NCI-H510A treated with DMSO at 0.1 percent for 48 hours (cell line): Measurements from ENCODE around the gene CTDSP2.

Experiments
- DNase-seq: peaks from one replicate; lab custom pipeline; 2025; lab: John Stamatoyannopoulos, UW

Gene CTDSP2

DNA sequence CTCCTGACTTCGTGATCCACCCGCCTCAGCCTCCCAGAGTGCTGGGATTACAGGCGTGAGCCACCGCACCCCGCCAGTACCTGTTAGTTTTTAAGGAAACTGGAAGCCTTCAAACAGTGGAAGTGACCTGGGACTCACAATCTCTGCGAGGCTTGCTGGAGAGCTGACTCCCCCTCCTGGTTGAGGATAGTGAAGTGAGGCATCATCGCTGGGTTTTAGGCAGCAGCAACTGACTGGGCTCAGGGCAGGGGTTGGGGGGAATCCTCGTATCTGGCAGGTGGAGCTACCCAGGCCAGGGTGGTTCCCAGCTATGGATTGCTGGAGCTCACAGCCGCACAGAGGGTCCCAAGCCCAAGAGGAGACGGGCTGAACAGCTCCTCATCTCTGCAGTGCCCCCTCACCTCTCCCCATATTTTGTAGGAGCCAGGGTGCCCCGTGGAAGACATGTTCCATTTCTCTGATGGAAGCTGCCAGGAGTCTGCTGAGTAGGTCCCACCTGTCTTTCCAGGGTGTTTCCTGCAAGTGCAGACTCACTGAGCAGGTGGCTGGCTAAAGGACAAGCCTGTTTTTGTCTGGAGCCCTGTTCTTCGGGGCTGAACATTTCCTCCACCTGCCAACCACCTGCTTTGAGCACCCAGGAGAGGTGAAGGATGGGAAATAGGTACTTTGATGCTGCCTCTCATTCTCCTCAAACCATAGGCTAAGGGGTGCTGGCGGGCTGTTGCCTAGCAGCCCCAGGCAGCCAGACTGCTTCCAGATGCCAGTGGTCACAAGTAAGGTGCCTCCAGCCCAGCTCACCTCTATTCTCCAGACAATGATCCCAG is 31.1 kb downstream of the CTDSP2 start:
- peak; percentile 96 for DNase-seq

DNA sequence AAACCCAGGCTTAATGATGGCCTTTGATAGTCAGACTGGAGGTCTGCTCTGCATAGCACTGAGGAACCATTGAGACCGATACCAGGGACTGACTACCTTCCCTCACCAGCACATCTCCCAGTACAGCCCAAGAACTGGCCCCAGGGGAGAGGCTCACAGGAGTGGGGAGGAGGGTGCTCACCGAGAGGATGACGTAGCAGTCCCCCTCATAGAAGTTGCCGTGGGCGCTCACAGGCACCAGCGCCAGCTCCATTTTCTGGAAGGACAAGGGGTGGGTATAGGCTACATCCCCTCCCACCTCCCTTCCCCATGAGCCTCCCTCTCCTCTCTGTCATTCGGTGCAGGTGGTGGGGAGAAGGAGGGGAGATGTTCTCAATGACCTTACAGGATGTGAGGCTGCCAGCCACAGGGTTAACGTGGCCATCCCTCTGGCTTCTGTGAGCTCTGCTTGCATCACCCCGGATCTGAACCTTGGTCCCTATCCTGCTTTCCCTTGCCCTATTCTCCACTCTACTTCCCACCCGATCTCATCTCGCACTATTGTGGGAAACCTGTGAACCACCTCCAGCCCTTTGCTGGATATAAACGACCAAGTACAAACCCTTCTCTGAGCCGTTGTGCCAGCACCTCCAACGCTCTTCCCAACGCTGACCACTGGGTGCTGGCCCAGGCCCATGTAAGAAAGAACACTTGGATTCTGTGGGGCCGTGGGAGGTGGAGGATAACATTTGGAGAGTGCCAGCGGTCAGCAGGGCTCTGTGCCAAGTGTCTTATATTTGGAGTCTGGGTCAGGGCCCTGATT is 32.4 kb downstream of the CTDSP2 start:
- no peak for DNase-seq

DNA sequence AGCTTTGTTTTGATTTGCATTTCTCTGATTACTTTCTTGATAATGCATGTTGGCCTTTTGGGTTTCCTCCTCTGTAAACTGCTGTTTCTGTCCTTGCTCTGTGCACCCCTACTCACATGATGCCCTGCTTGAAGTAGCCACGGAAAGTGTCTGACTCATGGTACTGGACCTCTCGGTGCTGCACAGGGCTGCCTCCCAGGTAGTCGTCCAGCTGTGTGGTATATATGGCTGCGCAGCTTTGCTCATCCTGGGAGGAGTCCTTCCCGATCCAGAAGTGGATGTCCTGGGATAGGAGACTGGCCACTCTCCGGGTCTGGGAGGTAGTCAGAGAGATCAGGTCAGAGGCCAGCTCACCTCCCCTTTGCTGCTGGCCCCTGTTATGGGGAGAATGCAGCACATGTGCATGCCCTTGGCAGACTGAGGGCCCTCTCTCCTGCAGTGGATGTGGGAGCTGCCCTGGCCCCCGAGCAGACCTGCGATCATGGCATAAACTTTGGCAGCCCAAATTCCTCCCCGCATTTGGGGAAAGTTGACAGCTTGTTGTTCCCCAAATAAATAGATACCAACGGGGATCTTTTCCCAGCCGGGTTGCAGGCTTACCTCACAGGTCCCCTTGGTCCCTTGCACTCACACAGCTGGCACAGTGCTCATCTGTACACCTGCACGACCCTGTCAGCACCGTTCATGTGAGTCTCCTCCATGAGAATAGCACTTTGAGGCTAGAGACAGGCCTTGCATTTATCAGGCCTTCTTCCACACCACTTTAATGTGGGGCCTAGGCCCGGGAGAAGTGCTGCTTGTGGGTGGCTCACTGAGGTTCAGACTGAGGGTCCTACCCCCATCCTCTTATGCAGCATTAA is 33.2 kb downstream of the CTDSP2 start:
- no peak for DNase-seq

DNA sequence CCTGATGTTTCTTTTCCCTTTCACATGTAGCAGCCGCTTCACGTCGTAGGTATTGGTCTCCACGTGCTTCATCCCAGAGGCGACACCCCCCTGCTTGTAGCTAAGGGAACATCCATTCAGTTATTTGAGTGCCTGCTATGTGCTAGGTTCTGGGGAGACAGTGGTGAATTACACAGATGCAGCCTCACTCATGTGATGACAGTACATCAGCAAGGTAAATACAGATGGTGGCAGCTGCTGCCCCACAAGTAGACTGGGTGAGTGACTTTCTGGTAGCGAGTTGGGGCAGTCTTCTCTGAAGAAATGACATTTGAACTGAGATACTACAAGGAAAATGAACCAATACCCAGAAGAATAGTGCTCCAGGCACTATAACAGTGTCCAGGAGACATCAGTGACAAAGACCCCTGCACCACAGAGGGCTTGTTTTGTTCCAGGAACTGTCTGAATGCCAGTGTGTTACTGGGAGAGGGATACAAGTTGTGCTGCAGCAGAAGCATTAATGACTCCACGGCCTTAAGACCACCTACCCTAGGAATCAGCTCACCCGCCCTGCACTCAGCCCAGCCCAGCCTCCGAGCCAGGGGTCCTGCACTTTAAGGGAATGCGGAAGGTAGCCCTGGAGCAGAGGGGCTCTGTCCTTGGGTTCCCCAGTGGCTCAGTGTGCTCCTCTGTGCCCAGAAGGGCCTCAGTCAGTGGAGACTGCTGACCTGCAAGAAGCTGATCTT is 35.3 kb downstream of the CTDSP2 start:
- peak; percentile 91 for DNase-seq

DNA sequence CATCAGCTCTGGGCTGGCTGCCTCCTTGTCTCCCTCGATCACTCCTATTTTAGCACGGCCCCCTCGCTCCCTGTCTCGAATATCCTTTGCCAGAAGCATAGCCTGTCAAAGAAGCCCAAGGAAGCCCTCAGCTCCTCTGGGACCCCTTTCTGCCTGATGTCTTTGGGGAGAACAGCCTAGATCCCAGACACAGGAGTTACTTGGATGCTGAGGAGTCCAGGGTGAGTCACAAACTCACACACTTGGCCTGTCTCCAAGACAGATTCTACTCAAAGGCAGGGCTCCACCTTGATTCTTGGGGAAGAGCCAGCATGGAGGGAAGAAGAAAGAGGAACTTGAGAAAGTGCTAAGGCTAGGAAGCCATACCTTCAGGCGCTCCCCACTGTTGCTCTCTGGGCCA is 36.1 kb downstream of the CTDSP2 start:
- no peak for DNase-seq

DNA sequence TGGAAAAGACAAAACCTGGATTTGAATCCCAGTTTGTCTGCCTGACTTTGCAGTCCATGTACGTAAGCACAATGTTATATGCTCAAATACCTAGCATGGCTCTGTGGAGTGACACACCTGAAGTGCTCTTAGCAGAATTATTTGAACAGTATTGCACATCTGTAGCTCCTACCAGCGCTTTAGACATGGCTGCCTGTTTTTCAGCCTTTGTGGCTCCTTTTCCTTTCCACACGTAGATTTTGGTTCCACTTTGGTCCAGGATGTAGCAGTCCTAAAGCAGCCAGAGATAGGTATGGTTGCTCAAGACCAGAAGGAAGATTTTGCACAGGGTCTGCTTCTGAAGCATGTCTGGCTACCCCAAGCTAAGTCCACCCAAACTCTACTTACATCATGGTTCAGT is 37.1 kb downstream of the CTDSP2 start:
- peak; percentile 38 for DNase-seq

DNA sequence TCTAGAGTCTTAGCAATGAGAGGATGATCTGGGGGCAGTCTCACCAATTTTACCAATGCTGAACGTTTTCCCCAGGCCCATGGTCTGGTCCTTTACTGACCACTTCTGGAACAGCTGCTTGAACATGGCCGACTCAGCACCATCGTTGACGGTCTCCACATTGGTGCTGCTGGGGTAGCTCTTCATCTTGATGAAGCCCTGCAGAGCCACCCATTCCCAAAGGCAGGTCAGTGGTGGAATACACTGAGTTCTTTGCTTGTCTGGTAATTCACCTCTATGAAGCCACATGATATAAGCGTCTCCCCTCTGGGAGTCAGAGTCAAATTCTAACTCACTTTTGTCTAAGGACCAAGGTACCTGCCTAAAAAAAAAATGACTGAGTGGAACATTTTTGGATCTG is 38.2 kb downstream of the CTDSP2 start:
- no peak for DNase-seq

DNA sequence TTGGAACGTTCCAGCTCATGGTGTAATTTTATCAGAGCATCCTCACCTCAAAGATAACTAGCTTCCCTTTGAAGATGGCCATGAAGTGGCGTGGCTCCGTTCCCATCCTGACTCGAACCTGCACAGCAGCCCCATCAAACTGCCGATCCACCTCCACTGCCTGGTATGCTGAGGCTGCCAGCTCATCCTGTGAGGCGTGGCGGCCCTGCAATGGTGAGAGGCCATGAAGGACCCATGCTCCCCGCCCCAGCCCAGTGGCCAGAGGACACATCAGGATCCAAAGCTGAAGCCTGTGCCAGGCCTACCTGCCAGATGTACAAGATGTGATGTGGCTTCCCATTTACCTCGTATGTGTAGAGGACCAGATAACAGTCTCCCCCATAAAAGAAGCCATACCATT is 39.2 kb downstream of the CTDSP2 start:
- no peak for DNase-seq

DNA sequence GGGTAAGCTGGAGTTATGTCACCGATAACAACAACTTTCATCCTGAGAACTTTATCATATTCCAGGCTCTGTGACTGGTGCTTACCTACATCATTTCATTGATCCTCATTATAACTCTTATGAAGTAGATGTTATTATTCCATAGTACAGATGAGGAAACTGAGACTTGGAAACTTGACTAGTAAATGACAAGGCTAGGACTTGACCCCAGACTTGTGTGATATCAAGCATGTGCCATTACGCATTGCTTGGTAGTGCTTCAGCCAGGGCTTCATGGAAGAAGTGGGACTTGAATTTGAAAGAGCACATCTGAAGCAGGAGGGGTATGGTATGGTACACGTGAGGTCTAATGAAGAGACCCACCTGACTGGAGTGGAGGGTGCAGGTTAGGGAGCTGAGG is 39.9 kb downstream of the CTDSP2 start:
- no peak for DNase-seq

DNA sequence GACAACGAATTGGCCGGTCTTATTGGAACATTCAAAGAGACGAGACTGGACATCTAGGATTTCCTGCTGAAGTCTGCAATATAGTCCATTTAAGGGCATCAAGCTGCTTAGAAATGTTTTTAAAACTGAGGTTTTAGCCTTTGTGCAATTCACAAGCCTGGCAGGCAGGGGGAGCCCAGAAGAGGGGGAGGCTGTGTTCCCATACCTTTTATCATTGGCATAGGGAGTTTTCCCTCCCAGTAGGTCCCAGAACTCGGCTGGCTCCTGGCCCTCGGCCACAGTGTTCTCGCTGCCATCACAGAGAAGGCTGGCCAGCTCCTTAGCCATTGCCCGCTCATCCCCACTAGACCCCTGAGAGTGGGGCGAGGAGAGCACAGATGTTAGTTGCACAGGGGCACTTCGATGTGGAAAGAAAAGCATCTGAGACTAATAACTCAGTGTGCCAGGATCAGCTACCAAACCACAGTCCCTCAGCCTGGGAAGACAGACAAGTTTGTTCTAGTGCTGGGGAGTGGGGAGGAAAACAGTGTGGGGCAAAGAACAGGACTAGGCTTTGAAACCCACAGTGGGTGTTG is 43.1 kb downstream of the CTDSP2 start:
- DNase-seq: peak; percentile 58

DNA sequence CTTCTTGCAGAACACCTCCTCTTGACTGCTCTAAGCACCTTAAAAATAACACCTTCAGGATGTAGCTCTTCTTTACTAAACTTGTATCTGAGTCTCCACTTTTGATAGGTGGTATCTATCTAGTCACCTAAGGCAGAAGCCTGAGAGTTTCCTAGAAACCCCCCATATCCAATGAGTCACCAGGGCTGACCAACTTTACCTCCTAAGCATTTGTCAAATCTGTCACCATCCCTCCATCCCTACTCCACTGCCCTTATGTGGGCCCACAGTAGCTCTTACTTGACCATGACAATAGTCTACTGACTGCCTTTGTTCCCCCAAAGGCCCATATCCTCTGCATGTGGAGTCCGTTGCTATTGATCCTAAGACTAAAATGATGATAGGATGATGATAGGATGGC is 43.9 kb downstream of the CTDSP2 start:
- no peak for DNase-seq

DNA sequence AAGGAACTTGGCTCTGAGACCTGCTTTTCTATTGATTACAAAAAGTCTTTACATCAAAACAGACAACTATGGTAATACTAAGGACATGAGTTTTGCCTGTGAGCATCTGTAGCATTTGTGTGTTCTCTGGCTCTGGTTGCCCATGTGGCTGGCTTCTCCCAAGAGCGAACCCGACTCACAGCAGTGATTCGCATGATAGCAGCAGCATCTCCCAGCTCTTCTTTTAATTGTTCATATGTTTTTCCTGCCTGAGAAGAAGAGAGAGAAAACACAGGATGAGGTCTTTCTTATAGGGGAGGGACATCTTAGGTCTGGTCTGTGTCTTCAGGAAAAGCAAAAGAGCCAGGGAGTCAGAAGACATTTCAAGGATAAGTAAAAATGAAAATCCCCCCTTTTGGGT is 45.6 kb downstream of the CTDSP2 start:
- DNase-seq: no peak

DNA sequence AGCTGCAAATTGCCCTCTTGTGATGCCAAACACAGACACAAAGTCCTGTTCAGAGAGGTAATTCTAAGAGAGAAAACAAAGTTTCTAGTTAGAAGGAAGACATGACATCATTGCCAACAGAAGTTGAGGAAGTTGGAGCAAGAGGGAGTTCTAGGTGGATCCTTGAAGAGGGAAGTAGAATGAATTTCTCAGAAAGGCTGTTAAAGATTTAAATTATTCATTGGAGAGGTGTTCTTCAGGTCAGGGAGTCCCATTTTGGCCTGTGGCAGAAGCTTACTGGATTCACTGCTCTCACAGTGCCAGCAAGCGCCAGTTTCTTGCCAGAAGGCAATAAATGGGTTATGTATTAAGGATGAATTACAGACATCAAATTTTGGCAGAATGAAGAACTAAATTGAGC is 48.6 kb downstream of the CTDSP2 start:
- no peak for DNase-seq

DNA sequence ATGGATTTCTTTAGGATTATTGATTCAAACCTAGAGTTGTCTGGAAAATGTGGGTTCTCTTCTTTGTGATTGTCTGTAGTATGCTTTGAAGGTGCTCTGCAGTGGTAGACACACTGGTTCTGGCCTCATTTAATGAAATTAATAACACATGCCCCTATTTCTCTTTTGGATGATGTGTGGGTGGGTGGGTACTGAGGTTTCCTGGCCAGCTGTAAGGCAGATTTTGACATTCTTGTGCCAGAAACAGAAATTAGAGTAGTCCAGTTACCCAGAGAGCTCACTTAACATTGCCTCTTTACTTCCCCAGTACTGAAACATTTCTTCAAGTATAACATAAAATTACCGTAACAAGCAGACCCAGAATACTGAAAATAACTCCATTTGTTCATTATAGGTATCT is 49.5 kb downstream of the CTDSP2 start:
- DNase-seq: no peak

DNA sequence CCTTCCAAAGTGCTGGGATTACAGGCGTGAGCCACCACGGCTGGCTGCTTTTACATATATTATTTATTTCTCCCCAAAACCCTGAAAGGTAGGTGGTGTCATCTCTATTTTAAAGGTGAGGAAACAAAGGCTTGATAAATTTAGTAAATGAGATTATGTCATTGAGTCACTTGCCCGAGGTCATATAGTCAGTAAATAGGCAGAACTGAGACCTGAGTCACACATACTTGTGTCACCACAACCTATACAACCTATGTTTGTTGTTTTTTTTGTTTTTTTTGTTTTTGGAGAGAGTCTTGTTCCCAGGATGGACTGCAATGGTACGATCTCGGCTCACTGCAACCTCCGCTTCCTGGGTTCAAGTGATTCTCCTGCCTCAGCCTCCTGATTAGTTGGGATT is 51.2 kb downstream of the CTDSP2 start:
- no peak for DNase-seq

DNA sequence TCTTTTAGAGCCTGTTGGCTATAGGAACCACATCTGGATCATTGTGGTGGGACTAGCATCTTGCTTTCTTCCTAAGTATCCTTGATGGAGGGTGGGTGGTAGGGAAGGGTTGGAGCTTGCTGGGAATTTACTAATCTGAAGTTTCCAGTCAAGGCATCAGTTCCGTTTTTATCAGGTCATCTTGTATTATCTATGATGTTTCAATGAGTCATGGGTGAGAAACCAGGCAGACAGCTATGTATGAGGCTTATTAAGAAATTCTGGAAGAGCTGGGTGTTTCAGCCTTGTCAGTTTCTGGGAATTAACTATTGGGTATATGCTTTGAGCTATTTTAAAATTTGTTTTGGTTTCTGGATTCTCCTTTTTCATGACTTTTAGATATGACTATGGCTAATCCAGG is 52.6 kb downstream of the CTDSP2 start:
- no peak for DNase-seq

DNA sequence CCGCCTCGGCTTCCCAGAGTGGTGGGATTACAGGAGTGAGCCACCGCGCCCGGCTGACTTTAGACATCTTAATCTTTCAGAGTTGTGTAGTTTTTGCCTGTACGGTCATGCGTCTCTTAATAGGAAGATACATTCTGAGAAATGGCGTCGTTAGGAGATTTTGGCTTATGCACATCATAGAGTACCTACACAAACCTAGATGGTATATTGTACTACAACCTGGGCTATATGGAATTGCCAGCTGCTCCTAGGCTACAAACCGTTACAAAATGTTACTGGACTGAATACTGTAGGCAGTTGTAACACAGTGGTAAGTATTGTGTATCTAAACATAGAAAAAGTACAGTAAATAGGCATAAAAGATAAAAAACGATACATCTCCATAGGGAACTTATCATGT is 62.7 kb downstream of the CTDSP2 start:
- DNase-seq: no peak

DNA sequence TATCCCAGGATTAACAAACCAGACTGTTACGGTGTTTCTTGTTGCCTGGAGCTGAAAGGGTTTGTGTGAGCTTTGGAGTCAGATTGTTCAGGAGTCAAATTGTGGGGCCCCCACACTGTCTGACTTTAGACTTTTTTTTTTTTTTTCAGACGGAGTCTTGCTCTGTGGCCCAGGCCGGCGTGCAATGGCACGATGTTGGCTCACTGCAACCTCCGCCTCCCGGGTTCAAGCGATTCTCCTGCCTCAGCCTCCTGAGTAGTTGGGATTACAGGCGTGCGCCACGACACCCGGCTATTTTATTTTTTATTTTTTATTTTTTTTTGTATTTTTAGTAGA is 63.1 kb downstream of the CTDSP2 start:
- no peak for DNase-seq

DNA sequence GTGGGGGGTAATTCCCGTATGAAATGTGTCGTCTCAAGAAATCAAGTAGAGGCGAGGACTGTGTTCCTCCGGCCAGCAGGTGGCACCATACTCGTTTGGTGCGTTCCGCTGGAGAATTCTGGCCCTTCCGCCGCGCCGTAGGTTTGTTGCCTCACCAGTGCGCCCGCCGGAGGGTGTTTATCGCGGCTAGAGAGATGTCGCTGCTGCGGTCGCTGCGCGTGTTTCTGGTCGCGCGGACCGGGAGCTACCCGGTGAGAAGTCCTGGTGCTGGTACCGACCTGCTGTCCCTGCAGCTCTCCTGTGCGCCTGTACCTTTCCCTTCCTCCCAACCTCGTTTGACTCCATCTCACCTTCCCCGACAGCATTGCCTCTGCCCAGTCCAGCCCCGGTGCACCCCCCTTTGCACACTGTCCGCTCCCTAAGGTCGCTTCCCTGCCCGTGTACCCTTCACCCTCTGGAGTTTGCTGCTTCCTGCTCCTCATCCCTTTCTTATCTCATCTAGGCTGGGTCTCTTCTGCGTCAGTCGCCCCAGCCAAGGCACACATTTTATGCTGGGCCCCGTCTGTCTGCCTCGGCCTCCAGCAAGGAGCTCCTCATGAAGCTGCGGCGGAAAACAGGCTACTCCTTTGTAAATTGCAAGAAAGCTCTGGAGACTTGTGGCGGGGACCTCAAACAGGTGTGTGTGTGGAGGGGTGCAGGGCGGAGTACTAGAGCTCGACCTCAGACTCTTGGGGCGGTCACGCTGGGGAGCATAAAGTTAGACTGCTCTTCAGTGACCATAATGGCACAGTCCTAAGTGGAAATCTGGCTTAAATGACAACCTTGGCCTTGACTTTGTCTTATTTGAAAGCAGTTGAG is 63.7 kb downstream of the CTDSP2 start, which contains the start of gene TSFM:
TSFM (plus strand) TSS at position 180 of the 858 bp plus-strand sequence; CDS start at position 195, 15 bp downstream.
- peak; percentile 97 for DNase-seq

DNA sequence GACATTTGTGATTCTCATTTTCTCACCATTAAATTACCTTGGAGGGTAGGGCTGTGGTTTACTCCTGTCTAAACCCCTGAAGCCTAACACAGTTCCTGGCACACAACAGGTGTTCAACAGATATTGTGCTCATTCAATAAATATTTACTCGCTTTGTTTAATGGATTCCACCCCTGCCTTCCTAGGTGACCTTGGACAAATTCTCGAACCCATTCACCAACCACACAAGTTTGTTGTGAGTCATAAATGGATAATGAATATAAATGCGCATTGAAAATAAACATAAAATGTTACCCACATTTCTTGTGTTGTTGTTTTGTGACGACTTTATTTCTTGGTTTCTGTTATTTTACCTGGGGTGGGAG is 64.3 kb downstream of the CTDSP2 start:
- DNase-seq: no peak

DNA sequence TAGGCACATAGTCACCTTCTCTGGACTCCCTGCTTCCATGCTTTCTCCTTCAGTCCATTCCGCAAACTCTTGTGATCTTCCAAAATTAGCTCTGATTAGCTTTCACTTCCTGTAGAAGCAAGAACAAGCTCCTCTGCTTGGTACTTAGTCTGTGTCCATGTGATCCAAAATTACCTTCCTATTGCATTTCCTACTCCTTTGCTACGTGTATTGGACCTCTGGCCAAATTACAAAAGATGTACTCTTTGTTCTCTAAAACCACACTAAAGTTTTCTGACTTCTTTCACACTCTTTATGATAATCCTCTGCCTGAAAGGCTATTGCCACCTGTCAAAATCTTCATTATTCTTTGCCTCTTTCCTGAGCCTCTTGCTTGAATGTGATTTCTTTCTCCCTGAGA is 64.7 kb downstream of the CTDSP2 start:
- DNase-seq: no peak
